HEK293 (cell line): Measurements from ENCODE around the gene MYO1C.

Experiments
- CTCF ChIA-PET: fragments of 350-600 bp; formaldehyde crosslinking; extraction: SDS; loops from one replicate; lab custom pipeline; 2021; ENCODE audit warnings: antibody characterized with exemption; lab: Yijun Ruan, JAX
- POLR2A ChIA-PET: fragments of 300-600 bp; formaldehyde crosslinking; extraction: SDS; loops from one replicate; lab custom pipeline; 2020; ENCODE audit warnings: antibody characterized with exemption, inconsistent platforms; lab: Yijun Ruan, JAX
- H3K27ac ChIP-seq: fragments of 200-500 bp; sonication (Bioruptor generic); 2 replicates; pipeline ENCODE4 v1.5.1; 2014; ENCODE audit warnings: low read depth, low read length, control low read depth, inconsistent platforms; ENCODE audit errors: extremely low read depth
- H3K36me3 ChIP-seq, 2 experiments: fragments of 200-500 bp in 1 of 2; sonication (Bioruptor generic) in 1 of 2; 1 replicate in 1 of 2; 2 replicates in 1 of 2; pipeline ENCODE4 v1.5.1; 2014 to 2017; ENCODE audit warnings: inconsistent platforms in 2 of 2, low read length in 2 of 2; ENCODE audit not compliant: control insufficient read depth in 2 of 2, insufficient read depth in 1 of 2
- H3K4me1 ChIP-seq: fragments of 200-500 bp; sonication (Bioruptor generic); 2 replicates; pipeline ENCODE4 v1.5.1; 2014; ENCODE audit warnings: mild to moderate bottlenecking, low read length, inconsistent platforms; ENCODE audit not compliant: control insufficient read depth, insufficient read depth
- H3K4me3 ChIP-seq: 2 replicates; pipeline ENCODE4 v1.5.1; 2011; ENCODE audit warnings: low read depth, mild to moderate bottlenecking, control low read depth, low read length, moderate library complexity
- H3K9me3 ChIP-seq: fragments of 200-500 bp; sonication (Bioruptor generic); 2 replicates; pipeline ENCODE4 v1.5.1; 2014; ENCODE audit warnings: low read depth, low read length, inconsistent platforms; ENCODE audit not compliant: control insufficient read depth, insufficient read depth
- KLF8 ChIP-seq: fragments of 450-650 bp; formaldehyde crosslinking; IDR thresholded peaks from 2 replicates; pipeline ENCODE4 v1.5.1; 2016; ENCODE audit warnings: missing biosample characterization, missing genetic modification characterization
- WT1 ChIP-seq: fragments of 450-650 bp; formaldehyde crosslinking; IDR thresholded peaks from 2 replicates; pipeline ENCODE4 v1.5.1; 2016; ENCODE audit warnings: missing biosample characterization, missing genetic modification characterization
- ZNF248 ChIP-seq: fragments of 450-650 bp; formaldehyde crosslinking; IDR thresholded peaks from 2 replicates; pipeline ENCODE4 v1.5.1; 2017; ENCODE audit warnings: missing biosample characterization, missing genetic modification characterization
- ZNF404 ChIP-seq: fragments of 450-650 bp; formaldehyde crosslinking; IDR thresholded peaks from 2 replicates; pipeline ENCODE4 v1.5.1; 2017; ENCODE audit warnings: missing biosample characterization, missing genetic modification characterization
- ZNF423 ChIP-seq: fragments of 450-650 bp; formaldehyde crosslinking; IDR thresholded peaks from 2 replicates; pipeline ENCODE4 v1.5.1; 2016; ENCODE audit warnings: missing biosample characterization, missing genetic modification characterization
- ZNF561 ChIP-seq: fragments of 450-650 bp; IDR thresholded peaks from 2 replicates; pipeline ENCODE4 v1.5.1; 2018; ENCODE audit warnings: missing biosample characterization, missing genetic modification characterization, borderline replicate concordance
- ZNF600 ChIP-seq: fragments of 450-650 bp; formaldehyde crosslinking; IDR thresholded peaks from 2 replicates; pipeline ENCODE4 v1.5.1; 2016; ENCODE audit warnings: missing biosample characterization, missing genetic modification characterization
- ZNF791 ChIP-seq: fragments of 450-650 bp; formaldehyde crosslinking; IDR thresholded peaks from 2 replicates; pipeline ENCODE4 v1.5.1; 2016; ENCODE audit warnings: missing biosample characterization, missing genetic modification characterization
- TF ChIP-seq, protein P1 (sequence below): fragments of 450-650 bp; formaldehyde crosslinking; IDR thresholded peaks from 2 replicates; pipeline ENCODE4 v1.5.1; 2016; ENCODE audit warnings: missing biosample characterization, missing genetic modification characterization, borderline replicate concordance
- TF ChIP-seq, protein P2 (sequence below): fragments of 450-650 bp; formaldehyde crosslinking; IDR thresholded peaks from 2 replicates; pipeline ENCODE4 v1.5.1; 2016; ENCODE audit warnings: missing biosample characterization, missing genetic modification characterization
- TF ChIP-seq, protein P3 (sequence below): fragments of 450-650 bp; formaldehyde crosslinking; IDR thresholded peaks from 2 replicates; pipeline ENCODE4 v1.5.1; 2017; ENCODE audit warnings: missing biosample characterization, missing genetic modification characterization
- TF ChIP-seq, protein P4 (sequence below): fragments of 450-650 bp; IDR thresholded peaks from 2 replicates; pipeline ENCODE4 v1.5.1; 2018; ENCODE audit warnings: missing biosample characterization, mild to moderate bottlenecking, missing genetic modification characterization
- TF ChIP-seq, protein P5 (sequence below): fragments of 450-650 bp; formaldehyde crosslinking; IDR thresholded peaks from 2 replicates; pipeline ENCODE4 v1.5.1; 2017; ENCODE audit warnings: missing biosample characterization, missing genetic modification characterization
- TF ChIP-seq, protein P6 (sequence below): fragments of 450-650 bp; formaldehyde crosslinking; IDR thresholded peaks from 2 replicates; pipeline ENCODE4 v1.5.1; 2017; ENCODE audit warnings: missing biosample characterization, missing genetic modification characterization

Gene MYO1C

DNA sequence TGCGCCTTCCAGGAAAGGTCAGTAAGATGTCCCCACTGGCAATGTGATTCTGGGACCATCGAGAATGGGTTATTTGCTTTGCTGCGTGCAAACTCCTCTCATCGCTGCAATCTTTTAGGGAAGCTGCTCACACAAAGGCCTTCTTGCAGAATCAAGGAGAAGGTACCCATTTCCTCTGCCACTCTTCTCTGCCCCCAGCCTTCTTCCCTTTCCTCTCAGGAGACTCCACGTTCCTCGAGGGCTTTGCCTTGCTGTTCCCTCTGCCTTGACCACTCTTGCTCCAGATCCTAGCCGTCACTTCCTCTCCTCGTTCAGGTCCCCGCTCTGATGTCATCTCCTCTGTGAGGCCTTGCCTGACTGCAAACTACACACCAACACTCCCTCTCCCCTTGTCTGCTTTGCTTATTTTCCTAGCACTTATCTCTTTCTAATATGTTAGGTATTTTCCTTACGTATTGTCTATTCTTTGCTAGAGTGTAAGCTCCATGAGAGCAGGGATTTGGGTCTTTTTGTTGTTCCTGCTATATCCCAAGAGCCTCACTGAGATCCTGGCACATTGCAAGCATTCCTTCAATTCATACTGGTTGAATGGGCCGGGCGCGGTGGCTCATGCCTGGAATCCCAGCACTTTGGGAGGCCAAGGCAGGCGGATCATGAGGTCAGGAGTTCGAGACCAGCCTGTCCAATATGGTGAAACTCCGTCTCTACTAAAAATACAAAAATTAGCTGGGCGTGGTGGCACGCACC, 31.1 kb downstream of the MYO1C start:
- ChIA-PET CTCF (interaction anchor here (1.3 to 1.9 kb wide), 2 partner anchors 96 kb away, joined by 5 to 9 read pairs; no protein-coding TSS in a partner anchor), POLR2A (interaction anchor here (0.9 to 2.0 kb wide), 2 partner anchors 18 to 55 kb away, joined by 3 to 10 read pairs; partner anchors contain the start of gene INPP5K)
- TF ChIP-seq, protein P1, sequence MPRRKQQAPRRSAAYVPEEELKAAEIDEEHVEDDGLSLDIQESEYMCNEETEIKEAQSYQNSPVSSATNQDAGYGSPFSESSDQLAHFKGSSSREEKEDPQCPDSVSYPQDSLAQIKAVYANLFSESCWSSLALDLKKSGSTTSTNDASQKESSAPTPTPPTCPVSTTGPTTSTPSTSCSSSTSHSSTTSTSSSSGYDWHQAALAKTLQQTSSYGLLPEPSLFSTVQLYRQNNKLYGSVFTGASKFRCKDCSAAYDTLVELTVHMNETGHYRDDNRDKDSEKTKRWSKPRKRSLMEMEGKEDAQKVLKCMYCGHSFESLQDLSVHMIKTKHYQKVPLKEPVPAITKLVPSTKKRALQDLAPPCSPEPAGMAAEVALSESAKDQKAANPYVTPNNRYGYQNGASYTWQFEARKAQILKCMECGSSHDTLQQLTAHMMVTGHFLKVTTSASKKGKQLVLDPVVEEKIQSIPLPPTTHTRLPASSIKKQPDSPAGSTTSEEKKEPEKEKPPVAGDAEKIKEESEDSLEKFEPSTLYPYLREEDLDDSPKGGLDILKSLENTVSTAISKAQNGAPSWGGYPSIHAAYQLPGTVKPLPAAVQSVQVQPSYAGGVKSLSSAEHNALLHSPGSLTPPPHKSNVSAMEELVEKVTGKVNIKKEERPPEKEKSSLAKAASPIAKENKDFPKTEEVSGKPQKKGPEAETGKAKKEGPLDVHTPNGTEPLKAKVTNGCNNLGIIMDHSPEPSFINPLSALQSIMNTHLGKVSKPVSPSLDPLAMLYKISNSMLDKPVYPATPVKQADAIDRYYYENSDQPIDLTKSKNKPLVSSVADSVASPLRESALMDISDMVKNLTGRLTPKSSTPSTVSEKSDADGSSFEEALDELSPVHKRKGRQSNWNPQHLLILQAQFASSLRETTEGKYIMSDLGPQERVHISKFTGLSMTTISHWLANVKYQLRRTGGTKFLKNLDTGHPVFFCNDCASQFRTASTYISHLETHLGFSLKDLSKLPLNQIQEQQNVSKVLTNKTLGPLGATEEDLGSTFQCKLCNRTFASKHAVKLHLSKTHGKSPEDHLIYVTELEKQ (tag by site-specific recombination): no peak
- TF ChIP-seq ZNF248 (no peak), WT1 (no peak), ZNF791 (tag by site-specific recombination) (no peak)
- TF ChIP-seq, protein P2, sequence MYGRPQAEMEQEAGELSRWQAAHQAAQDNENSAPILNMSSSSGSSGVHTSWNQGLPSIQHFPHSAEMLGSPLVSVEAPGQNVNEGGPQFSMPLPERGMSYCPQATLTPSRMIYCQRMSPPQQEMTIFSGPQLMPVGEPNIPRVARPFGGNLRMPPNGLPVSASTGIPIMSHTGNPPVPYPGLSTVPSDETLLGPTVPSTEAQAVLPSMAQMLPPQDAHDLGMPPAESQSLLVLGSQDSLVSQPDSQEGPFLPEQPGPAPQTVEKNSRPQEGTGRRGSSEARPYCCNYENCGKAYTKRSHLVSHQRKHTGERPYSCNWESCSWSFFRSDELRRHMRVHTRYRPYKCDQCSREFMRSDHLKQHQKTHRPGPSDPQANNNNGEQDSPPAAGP (tag by site-specific recombination): no peak
- H3K4me3 ChIP-seq: no peak overlapping the region
- no peak overlapping the region for H3K27ac ChIP-seq
- H3K9me3 ChIP-seq: no peaks in the 10 kb centered on the region
- H3K4me1 ChIP-seq: peaks cover 4% of the 10 kb centered on the region
- H3K36me3 ChIP-seq: peaks cover 0 to 34% of the 10 kb centered on the region in 2 experiments; a peak in 2 of 3 replicates

DNA sequence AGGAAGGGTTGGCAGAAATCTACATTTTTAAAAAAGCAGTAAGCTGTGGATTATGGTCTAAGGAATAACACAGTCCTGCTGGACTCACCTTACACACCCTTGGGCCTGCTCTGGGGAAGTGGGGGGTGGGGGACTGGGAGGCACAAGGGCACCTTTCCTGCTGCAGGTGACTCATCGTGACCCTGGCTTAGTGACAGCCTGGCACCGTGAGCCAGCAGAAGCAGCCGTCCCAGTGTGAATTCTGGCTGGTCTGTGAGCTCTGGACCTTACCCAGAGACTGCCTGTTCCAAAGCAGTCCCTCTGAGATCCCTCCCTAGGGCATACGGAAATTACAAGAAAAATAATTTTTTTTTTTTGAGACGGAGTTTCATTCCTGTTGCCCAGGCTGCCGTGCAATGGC, 32.3 kb downstream of the MYO1C start:
- Histone ChIP-seq H3K4me3 (no peak overlapping the region), H3K9me3 (no peaks in the 10 kb centered on the region), H3K36me3 (peaks cover 0 to 24% of the 10 kb centered on the region in 2 experiments; a peak in 2 of 3 replicates), H3K27ac (no peak overlapping the region), H3K4me1 (peaks cover 4% of the 10 kb centered on the region)
- ChIA-PET CTCF (interaction anchor here (1.0 to 1.3 kb wide), 2 partner anchors 54 to 95 kb away, joined by 3 to 5 read pairs; no protein-coding TSS in a partner anchor), POLR2A (interaction anchor here (0.7 to 1.3 kb wide), 5 partner anchors 15 to 256 kb away, joined by 3 to 4 read pairs (median 3); partner anchors contain the start of gene YWHAE)
- TF ChIP-seq, protein P2 (tag by site-specific recombination): 0 out of 2 replicates have a peak, but pooled peaks have one; percentile 21
- TF ChIP-seq, protein P3, sequence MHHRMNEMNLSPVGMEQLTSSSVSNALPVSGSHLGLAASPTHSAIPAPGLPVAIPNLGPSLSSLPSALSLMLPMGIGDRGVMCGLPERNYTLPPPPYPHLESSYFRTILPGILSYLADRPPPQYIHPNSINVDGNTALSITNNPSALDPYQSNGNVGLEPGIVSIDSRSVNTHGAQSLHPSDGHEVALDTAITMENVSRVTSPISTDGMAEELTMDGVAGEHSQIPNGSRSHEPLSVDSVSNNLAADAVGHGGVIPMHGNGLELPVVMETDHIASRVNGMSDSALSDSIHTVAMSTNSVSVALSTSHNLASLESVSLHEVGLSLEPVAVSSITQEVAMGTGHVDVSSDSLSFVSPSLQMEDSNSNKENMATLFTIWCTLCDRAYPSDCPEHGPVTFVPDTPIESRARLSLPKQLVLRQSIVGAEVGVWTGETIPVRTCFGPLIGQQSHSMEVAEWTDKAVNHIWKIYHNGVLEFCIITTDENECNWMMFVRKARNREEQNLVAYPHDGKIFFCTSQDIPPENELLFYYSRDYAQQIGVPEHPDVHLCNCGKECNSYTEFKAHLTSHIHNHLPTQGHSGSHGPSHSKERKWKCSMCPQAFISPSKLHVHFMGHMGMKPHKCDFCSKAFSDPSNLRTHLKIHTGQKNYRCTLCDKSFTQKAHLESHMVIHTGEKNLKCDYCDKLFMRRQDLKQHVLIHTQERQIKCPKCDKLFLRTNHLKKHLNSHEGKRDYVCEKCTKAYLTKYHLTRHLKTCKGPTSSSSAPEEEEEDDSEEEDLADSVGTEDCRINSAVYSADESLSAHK: no peak
- 0 out of 2 replicates have a peak, but pooled peaks have one; percentile 16 for TF ChIP-seq ZNF600

DNA sequence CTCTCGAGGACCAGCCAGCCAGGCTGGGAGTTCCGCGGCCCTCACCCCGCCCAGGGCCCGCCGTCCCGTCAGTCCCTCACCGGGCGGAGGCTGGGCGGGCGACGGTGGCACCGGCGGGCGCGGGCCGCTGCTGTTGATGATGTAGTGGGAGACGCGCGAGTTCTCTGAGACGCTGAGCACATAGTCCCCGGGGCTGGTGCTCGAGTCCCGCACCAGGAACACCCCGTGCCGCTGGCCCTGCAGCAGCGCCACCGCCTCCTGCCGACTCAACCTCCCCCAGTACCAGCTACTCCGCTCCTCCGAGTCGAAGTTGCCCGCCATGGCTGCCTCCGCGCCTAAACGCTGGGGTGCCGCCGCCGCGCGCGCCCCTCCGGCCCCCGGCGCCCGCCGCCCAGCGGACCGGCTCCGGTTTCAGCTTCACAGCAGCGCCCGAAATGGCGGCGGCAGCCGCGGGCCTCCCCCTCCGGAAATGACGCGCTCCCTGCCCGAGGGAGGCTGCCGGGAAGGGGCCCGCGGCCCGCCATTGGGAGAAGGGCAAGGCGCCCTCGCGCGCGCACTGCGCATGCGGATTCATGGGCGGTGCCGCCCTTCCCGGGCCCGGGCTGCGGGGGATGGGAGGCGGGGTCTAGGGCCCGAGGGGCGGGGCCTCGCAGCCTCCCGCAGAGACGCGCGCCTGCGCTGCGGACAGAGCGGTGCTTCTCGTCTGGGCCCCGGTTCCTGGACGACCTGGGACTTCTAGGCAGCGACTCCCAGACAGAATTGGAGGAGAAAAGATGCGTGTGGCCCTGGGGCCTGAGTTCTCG, 36.5 kb downstream of the MYO1C start, which contains the start of gene CRK:
Gene CRK, minus strand, starts transcription at position 436 of the 803 bp plus-strand sequence. Its CDS starts 115 bp downstream, at position 321.
- CTCF ChIA-PET: interaction anchor here (0.6 to 5.5 kb wide), 5 partner anchors 54 to 242 kb away, joined by 3 to 23 read pairs (median 3); no protein-coding TSS in a partner anchor
- Histone ChIP-seq H3K4me1 (peaks cover 7% of the 10 kb centered on the region), H3K27ac (peak within 1 kb of the TSS; percentile 92), H3K36me3 (peaks cover 14 to 17% of the 10 kb centered on the region in 2 experiments), H3K4me3 (peak within 1 kb of the TSS; percentile 98), H3K9me3 (no peaks in the 10 kb centered on the region)
- POLR2A ChIA-PET: interaction anchor here (0.6 to 2.1 kb wide), 5 partner anchors 56 to 90 kb away, joined by 4 to 14 read pairs (median 4); partner anchors contain the start of genes INPP5K and YWHAE
- TF ChIP-seq, protein P4, sequence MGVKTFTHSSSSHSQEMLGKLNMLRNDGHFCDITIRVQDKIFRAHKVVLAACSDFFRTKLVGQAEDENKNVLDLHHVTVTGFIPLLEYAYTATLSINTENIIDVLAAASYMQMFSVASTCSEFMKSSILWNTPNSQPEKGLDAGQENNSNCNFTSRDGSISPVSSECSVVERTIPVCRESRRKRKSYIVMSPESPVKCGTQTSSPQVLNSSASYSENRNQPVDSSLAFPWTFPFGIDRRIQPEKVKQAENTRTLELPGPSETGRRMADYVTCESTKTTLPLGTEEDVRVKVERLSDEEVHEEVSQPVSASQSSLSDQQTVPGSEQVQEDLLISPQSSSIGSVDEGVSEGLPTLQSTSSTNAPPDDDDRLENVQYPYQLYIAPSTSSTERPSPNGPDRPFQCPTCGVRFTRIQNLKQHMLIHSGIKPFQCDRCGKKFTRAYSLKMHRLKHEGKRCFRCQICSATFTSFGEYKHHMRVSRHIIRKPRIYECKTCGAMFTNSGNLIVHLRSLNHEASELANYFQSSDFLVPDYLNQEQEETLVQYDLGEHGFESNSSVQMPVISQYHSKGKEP (tag by site-specific recombination): peak; percentile 60
- TF ChIP-seq, protein P5, sequence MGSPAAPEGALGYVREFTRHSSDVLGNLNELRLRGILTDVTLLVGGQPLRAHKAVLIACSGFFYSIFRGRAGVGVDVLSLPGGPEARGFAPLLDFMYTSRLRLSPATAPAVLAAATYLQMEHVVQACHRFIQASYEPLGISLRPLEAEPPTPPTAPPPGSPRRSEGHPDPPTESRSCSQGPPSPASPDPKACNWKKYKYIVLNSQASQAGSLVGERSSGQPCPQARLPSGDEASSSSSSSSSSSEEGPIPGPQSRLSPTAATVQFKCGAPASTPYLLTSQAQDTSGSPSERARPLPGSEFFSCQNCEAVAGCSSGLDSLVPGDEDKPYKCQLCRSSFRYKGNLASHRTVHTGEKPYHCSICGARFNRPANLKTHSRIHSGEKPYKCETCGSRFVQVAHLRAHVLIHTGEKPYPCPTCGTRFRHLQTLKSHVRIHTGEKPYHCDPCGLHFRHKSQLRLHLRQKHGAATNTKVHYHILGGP (tag by site-specific recombination): peak; percentile 88
- no peak for TF ChIP-seq ZNF561 (tag by site-specific recombination)
- TF ChIP-seq, protein P6, sequence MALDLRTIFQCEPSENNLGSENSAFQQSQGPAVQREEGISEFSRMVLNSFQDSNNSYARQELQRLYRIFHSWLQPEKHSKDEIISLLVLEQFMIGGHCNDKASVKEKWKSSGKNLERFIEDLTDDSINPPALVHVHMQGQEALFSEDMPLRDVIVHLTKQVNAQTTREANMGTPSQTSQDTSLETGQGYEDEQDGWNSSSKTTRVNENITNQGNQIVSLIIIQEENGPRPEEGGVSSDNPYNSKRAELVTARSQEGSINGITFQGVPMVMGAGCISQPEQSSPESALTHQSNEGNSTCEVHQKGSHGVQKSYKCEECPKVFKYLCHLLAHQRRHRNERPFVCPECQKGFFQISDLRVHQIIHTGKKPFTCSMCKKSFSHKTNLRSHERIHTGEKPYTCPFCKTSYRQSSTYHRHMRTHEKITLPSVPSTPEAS (tag by site-specific recombination): no peak
- TF ChIP-seq ZNF404 (tag by site-specific recombination): no peak
- no peak for TF ChIP-seq ZNF423
- no peak; the same call in 1 of the 2 replicates for TF ChIP-seq KLF8 (tag by site-specific recombination)
